ENCODE data around the gene SMIM41. TPM values are rescaled to one million over a fixed set of nuclear protein-coding genes. Genes with fewer than 3 reads are reported as not detected.
"Not testable (repeated sequence)": the region's sequence is repeated elsewhere in the genome, so short reads cannot be mapped to it uniquely, and the experiment has no call there.

Gene SMIM41
- polyA plus RNA-seq, 4 donors, result 0.30 to 0.65 (median 0.39) TPM

- DNase-seq (ENCODE audit: low read depth in 4 of 4, low spot score in 3 of 4), result no peak
These were observed 3.6 kb downstream of the SMIM41 start for GRCh38 chr12:52082988-52083637.

- no peak for DNase-seq (ENCODE audit: low read depth in 4 of 4, low spot score in 3 of 4)
These were observed 4.1 kb downstream of the SMIM41 start for GRCh38 chr12:52083638-52083996.

- DNase-seq (ENCODE audit: low read depth in 4 of 4, low spot score in 3 of 4), result no peak
These were observed 5.2 kb downstream of the SMIM41 start for GRCh38 chr12:52084491-52085231.

- DNase-seq (ENCODE audit: low read depth in 4 of 4, low spot score in 3 of 4), result no peak
These were observed 6.2 kb downstream of the SMIM41 start for GRCh38 chr12:52085682-52086180.

GRCh38 chr12:52086366-52086765 is 6.9 kb downstream of the SMIM41 start:
- no peak for DNase-seq (ENCODE audit: low read depth in 4 of 4, low spot score in 3 of 4)

GRCh38 chr12:52086944-52087835 is 7.7 kb downstream of the SMIM41 start:
- DNase-seq (ENCODE audit: low read depth in 4 of 4, low spot score in 3 of 4), result no peak

GRCh38 chr12:52087961-52088820 is 8.7 kb downstream of the SMIM41 start:
- DNase-seq (ENCODE audit: low read depth in 4 of 4, low spot score in 3 of 4), result no peak

- DNase-seq (ENCODE audit: low read depth in 4 of 4, low spot score in 3 of 4), result no peak
These were observed 10.0 kb downstream of the SMIM41 start for GRCh38 chr12:52089491-52089890.

- DNase-seq (ENCODE audit: low read depth in 4 of 4, low spot score in 3 of 4), result no peak
These were observed 10.8 kb downstream of the SMIM41 start for GRCh38 chr12:52090291-52090690.

- no peak for DNase-seq (ENCODE audit: low read depth in 4 of 4, low spot score in 3 of 4)
These were observed 11.6 kb downstream of the SMIM41 start for GRCh38 chr12:52091061-52091460.

- DNase-seq (ENCODE audit: low read depth in 4 of 4, low spot score in 3 of 4), result no peak
These were observed 12.4 kb downstream of the SMIM41 start for GRCh38 chr12:52091869-52092268.

- DNase-seq (ENCODE audit: low read depth in 4 of 4, low spot score in 3 of 4), result no peak
These were observed 13.8 kb downstream of the SMIM41 start for GRCh38 chr12:52093346-52093745.

- DNase-seq (ENCODE audit: low read depth in 4 of 4, low spot score in 3 of 4), result no peak
These were observed 17.0 kb downstream of the SMIM41 start for GRCh38 chr12:52096332-52097044.

GRCh38 chr12:52097045-52097666 is 17.7 kb downstream of the SMIM41 start:
- no peak for DNase-seq (ENCODE audit: low read depth in 4 of 4, low spot score in 3 of 4)

GRCh38 chr12:52104431-52105089 is 25.1 kb downstream of the SMIM41 start:
- not testable (repeated sequence) for DNase-seq (ENCODE audit: low read depth in 4 of 4, low spot score in 3 of 4)

- not testable (repeated sequence) for DNase-seq (ENCODE audit: low read depth in 4 of 4, low spot score in 3 of 4)
These were observed 37.0 kb downstream of the SMIM41 start for GRCh38 chr12:52116222-52117125.

GRCh38 chr12:52117806-52118475 is 38.4 kb downstream of the SMIM41 start:
- DNase-seq (ENCODE audit: low read depth in 4 of 4, low spot score in 3 of 4), result not testable (repeated sequence)
